Heart right ventricle (tissue), 16 donors: ENCODE data around the gene MYO1G. TPM values are rescaled to one million over a fixed set of nuclear protein-coding genes. Genes with fewer than 3 reads are reported as not detected.
A peak's percentile ranks its signal among the peaks of the same experiment; 100 is the strongest.

Source experiments
- ATAC-seq, 8 donors: fragments of 200-7000 bp; cut with Tn5 transposase; one replicate each; pipeline ENCODE4 v1.9.1; 2020; ENCODE audit warnings: mild to moderate bottlenecking in 8 of 8, moderate library complexity in 8 of 8, moderate number of reproducible peaks in 1 of 8
- DNase-seq, 2 donors: peaks; one replicate each; pipeline ENCODE4 v3.0.0-alpha.2; 2020
- H3K27ac ChIP-seq, 10 donors: fragments of 200-600 bp; sonication (generic) in 2 of 10; one replicate each; pipeline versions ENCODE4 v1.5.0 to v1.8.0; 2020 to 2022; ENCODE audit warnings: mild to moderate bottlenecking in 3 of 10
- H3K27me3 ChIP-seq, 7 donors: fragments of 200-600 bp; one replicate each; pipeline ENCODE4 v1.8.0; 2021 to 2022; ENCODE audit warnings: mild to moderate bottlenecking in 2 of 7
- H3K36me3 ChIP-seq, 9 donors: fragments of 200-600 bp; sonication (generic) in 1 of 9; one replicate each; pipeline versions ENCODE4 v1.5.0 to v1.8.0; 2020 to 2022; ENCODE audit warnings: mild to moderate bottlenecking in 2 of 9
- H3K4me1 ChIP-seq, 9 donors: fragments of 200-600 bp; sonication (generic) in 1 of 9; one replicate each; pipeline versions ENCODE4 v1.5.0 to v1.8.0; 2020 to 2022; ENCODE audit warnings: mild to moderate bottlenecking in 4 of 9
- H3K4me3 ChIP-seq, 10 donors: fragments of 200-600 bp; sonication (generic) in 2 of 10; one replicate each; pipeline versions ENCODE4 v1.5.0 to v1.8.0; 2020 to 2022; ENCODE audit warnings: mild to moderate bottlenecking in 7 of 10, moderate library complexity in 2 of 10
- H3K9me3 ChIP-seq, 11 donors: fragments of 200-600 bp in 10 of 11; sonication (generic) in 2 of 11; one replicate each; pipeline versions ENCODE4 v1.5.0 to v1.8.0; 2013 to 2022; ENCODE audit warnings: mild to moderate bottlenecking in 2 of 11, control low read depth in 1 of 11, moderate library complexity in 1 of 11
- WGBS, 2 donors: extraction: QIAGEN DNeasy Blood & Tissue Kit; methylation state at CpG; one replicate each; pipeline ENCODE4 v1.1.7; 2013; ENCODE audit warnings: inconsistent platforms in 1 of 2; 5-methylcytosine and 5-hydroxymethylcytosine counted together
- intact Hi-C, 10 donors: fragments of 100-400 bp; cut with DNase I; formaldehyde crosslinking; loops; one replicate each; pipeline versions ENCODE4 v1.11.1 to v1.14.2; 2022
- polyA plus RNA-seq, 2 donors: library from polyadenylated mRNA; stranded (reverse); fragments of 200-250 nt; gene quantifications; one replicate each; pipeline ENCODE4 v1.2.3, GENCODE V29; 2013
- total RNA-seq, 10 donors: library from RNA; stranded (reverse); fragmentation: NEBNext Ultra II Directional in 3 of 10; extraction: Animal tissue kit (Norgen Biotek cat#: 25700) in 3 of 10; gene quantifications; one replicate each; pipeline versions ENCODE4 v1.2.1 to v1.2.4, GENCODE V29; 2021 to 2023
- TF ChIP-seq, protein P1 (sequence below), 9 donors: fragments of 200-600 bp; sonication (generic) in 2 of 9; IDR thresholded peaks; one replicate each; pipeline versions ENCODE4 v1.5.0 to v1.8.0; 2021 to 2022; ENCODE audit warnings: antibody characterized with exemption in 9 of 9, mild to moderate bottlenecking in 5 of 9, moderate library complexity in 1 of 9
- donor health status: Arrhythmogenic right ventricular cardiomyopathy.
- donor health status: ischemic (EF 13 %, LVEDD 7.1; RV severe dilation, severe dysfunction).
- donor health status: healthy with polysubstance abuse.
- donor health status: DM: no; HTN: yes; CAD: no.
- donor health status: DM: no; HTN: no; CAD: no.
- donor health status: ischemic (EF 25% LVEDD 6.9; RV normal size, moderate dysfunction).
- donor health status: ischemic (EF 25% LVEDD 5.7; RV mildly dilated, moderate dysfunction).
- donor health status: healthy.
- donor health status: DM: yes; HTN: yes; CAD: no.
- donor health status: Ischemic cardiomyopathy.
- donor health status: ischemic (EF 35%, LVEDD 5.7; RV mildly dilated, moderate dysfunction).
- donor health status: nonischemic (EF 11% LVEDD 7.7; RV severe dilation, severe dysfunction).
- donor health status: DM: yes; HTN: yes; CAD: no.
- donor health status: PGD.
- donor health status: ischemic (EF 29% LVEDD 5.4; RV normal size, mild dysfunction).
- donor health status: nonischemic (EF 23%, LVEDD 6.1; RV moderate dilation, normal function).

Gene MYO1G
- total and polyA plus RNA-seq, 12 donors, result 0.30 to 11.0 (median 0.70) TPM

DNA sequence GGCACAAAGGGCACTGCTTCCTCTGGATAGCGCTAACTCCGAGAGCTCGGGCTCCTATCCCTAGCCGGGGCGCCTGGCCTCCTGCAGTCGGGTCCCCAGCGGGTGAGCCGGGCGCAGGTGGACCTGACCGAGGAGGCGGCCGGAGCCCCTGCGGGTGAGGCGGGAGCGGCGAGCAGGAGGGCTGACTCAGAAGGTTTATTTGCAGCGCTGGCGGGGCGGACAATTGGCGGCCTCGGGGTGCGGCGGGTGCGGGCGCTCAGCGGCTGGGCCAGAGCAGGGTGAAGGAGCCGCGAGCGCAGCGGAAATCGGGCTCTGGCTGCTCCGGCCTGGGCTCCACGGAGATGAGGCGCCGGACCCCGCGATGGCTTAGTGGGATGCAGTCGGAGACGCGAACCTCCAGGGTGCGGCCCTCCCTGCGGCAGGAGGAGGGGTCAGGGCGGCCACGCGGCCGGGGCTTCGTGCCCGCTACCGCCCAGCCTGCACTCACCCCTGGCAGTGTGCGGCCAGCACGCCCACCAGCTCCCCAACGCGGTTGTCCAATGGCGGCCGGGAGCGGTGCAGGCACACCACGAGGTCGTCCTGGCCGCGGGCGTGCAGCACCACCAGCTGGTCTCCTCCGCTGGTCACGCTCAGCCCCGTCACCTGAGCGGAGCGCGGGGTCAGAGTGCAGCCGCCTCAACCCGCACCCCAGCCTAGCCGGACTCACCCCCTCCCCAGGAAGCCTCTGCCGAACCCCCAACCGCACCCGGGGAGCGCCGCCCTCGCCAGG is 16.1 kb downstream of the MYO1G start:
- intact Hi-C loops, result no loop called here
- no peak for DNase-seq
- WGBS, 2 donors, result 8 to 9% methylated on average over 73 to 76 of the region's 76 CpGs

DNA sequence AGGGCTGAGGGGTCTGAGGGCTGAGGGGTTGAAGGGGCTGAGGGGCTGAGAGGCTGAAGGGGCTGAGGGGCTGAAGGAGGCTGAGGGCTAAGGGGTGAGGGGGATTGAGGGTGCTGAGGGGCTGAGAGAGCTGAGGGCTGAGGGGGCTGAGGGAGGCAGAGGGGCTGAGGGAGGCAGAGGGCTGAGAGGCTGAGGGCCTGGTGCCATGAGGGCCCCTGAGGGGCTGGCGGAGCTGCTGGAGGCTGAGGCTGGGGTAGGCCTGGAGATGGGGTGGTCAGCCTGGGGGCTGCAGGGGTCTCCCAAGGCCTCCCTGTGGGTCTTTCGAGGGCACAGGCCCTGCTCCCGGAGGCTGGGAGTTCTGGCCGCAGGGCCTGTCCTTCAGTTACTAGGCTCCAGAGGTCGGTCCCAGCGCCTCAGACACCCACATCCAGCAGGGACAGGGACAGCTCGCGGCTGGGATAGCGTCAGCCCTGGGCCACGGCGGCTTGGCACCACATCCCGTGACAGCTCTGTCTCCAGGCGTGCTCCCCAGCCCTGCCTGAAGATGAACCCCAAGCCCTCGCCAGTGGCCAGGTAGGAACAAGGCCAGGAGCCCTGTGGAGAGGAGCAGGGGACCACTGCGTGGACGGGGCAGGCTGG is 16.9 kb downstream of the MYO1G start:
- Histone ChIP-seq H3K36me3 (peaks cover 0 to 31% (median 0%) of the 10 kb centered on the region in 9 donors), H3K9me3 (no peaks in the 10 kb centered on the region), H3K27me3 (peaks cover 4 to 30% (median 12%) of the 10 kb centered on the region in 7 donors), H3K4me1 (peaks cover 8 to 18% (median 11%) of the 10 kb centered on the region in 9 donors), H3K4me3 (peak overlapping the region in 9 of 10 donors; percentile 32 to 58 (median 46)), H3K27ac (no peak overlapping the region)
- WGBS, 2 donors, result 63 to 69% methylated on average over 16 of the region's 16 CpGs
- no peak for DNase-seq
- peak in 6 of 8 donors; percentile 9 to 32 (median 18) for ATAC-seq
- intact Hi-C loops, result no loop called here
- TF ChIP-seq, protein P1, sequence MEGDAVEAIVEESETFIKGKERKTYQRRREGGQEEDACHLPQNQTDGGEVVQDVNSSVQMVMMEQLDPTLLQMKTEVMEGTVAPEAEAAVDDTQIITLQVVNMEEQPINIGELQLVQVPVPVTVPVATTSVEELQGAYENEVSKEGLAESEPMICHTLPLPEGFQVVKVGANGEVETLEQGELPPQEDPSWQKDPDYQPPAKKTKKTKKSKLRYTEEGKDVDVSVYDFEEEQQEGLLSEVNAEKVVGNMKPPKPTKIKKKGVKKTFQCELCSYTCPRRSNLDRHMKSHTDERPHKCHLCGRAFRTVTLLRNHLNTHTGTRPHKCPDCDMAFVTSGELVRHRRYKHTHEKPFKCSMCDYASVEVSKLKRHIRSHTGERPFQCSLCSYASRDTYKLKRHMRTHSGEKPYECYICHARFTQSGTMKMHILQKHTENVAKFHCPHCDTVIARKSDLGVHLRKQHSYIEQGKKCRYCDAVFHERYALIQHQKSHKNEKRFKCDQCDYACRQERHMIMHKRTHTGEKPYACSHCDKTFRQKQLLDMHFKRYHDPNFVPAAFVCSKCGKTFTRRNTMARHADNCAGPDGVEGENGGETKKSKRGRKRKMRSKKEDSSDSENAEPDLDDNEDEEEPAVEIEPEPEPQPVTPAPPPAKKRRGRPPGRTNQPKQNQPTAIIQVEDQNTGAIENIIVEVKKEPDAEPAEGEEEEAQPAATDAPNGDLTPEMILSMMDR (IDR thresholded peaks at IDR 0.05), result no peak

More for the DNA sequence above, 16.1 kb downstream of the MYO1G start:
- peaks cover 4 to 30% (median 12%) of the 10 kb centered on the region in 7 donors for H3K27me3 ChIP-seq
- peak overlapping the region in 9 of 10 donors; percentile 32 to 58 (median 46) for H3K4me3 ChIP-seq
- peak; percentile 38 to 76 (median 65) for ATAC-seq
- peaks cover 8 to 18% (median 11%) of the 10 kb centered on the region in 9 donors for H3K4me1 ChIP-seq
- no peak overlapping the region for H3K27ac ChIP-seq
- no peaks in the 10 kb centered on the region for H3K9me3 ChIP-seq
- peaks cover 0 to 37% (median 0%) of the 10 kb centered on the region in 9 donors for H3K36me3 ChIP-seq
- TF ChIP-seq, protein P1 (IDR thresholded peaks at IDR 0.05), result peak in 1 of 9 donors; percentile 24

DNA sequence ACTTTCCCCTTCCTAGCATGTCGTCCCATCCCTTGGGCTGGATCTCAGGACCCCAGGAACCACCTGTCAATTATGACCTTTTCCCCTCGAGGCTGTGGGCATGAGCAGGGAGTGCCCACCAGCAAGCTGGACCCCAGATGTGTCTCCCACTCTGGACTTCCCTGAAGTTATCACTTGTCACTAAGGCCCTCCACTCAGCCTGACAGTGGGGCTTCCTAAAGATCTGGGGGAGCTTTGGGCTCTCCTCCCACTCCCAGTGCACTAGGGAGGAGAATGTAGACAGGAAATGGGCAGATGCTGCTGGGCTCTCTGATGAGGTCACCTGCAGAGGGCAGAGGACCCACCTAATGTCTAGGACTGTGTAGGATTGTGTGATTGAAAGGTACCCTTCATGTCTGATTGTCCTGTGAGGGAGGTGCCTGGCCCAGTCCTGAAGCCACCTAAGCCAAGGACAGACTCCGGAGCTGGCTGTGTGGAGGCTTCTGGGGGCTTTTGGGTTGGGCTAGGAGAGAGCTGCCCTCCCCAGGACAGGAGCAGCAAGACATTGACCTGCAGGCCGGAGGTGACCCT is 18.7 kb downstream of the MYO1G start:
- intact Hi-C loops, result no loop called here
- WGBS, 2 donors, result 78 to 84% methylated on average over 4 of the region's 4 CpGs
- ATAC-seq (no peak), DNase-seq (no peak)
- Histone ChIP-seq H3K36me3 (peaks cover 0 to 13% (median 0%) of the 10 kb centered on the region in 9 donors), H3K27ac (no peak overlapping the region), H3K9me3 (no peaks in the 10 kb centered on the region), H3K4me1 (peaks cover 8 to 18% (median 11%) of the 10 kb centered on the region in 9 donors), H3K27me3 (peaks cover 4 to 30% (median 12%) of the 10 kb centered on the region in 7 donors), H3K4me3 (no peak overlapping the region)
- TF ChIP-seq, protein P1 (IDR thresholded peaks at IDR 0.05), result no peak

DNA sequence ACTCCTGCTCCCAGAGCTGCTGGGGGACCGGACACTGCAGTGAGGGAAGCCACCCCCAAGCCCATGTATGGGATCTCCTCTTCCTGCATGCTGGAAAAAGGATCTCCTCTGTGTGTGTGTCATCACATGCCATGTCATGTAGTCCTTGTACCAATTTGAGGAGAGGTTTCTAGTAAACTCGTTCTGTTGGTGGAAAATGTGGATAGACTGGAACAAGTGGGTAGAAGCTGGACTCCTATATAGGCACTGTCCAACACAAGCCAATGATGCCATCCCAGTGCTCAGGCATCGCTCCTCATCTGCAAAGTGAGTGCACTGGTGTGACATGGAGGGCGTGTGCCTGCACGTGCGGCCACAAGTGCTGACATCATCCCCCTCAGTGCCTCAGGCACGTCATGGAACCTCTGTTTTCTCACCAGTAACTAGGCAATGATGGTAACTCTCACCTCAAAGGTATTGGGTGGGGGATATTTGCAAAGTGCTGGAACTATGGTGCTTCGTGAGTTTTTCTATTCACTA is 19.3 kb downstream of the MYO1G start:
- intact Hi-C loops, result no loop called here
- Histone ChIP-seq H3K9me3 (no peaks in the 10 kb centered on the region), H3K36me3 (peaks cover 0 to 7% (median 0%) of the 10 kb centered on the region in 9 donors), H3K4me3 (no peak overlapping the region), H3K27ac (no peak overlapping the region), H3K27me3 (peaks cover 4 to 26% (median 12%) of the 10 kb centered on the region in 7 donors), H3K4me1 (peaks cover 8 to 18% (median 11%) of the 10 kb centered on the region in 9 donors)
- DNase-seq (no peak), ATAC-seq (no peak)
- TF ChIP-seq, protein P1 (IDR thresholded peaks at IDR 0.05), result no peak
- 66 to 74% methylated on average over 8 of the region's 8 CpGs for WGBS, 2 donors
